Measurements from ENCODE around the gene PERM1.

PERM1 gene

GRCh38 chr1:954927-955326 lies 27.0 kb downstream of the PERM1 start:
- TF ChIP-seq GATA2 (IDR thresholded peaks at IDR 0.05; ENCODE audit: low read depth, low read length) (no peak), GATA3 (IDR thresholded peaks at IDR 0.05; ENCODE audit: low read depth, low read length) (no peak)

GRCh38 chr1:953524-954320 lies 28.2 kb downstream of the PERM1 start:
- TF ChIP-seq GATA2 (IDR thresholded peaks at IDR 0.05; ENCODE audit: low read depth, low read length) (no peak), GATA3 (IDR thresholded peaks at IDR 0.05; ENCODE audit: low read depth, low read length) (no peak)

GRCh38 chr1:952603-953002 lies 29.3 kb downstream of the PERM1 start:
- TF ChIP-seq GATA3 (IDR thresholded peaks at IDR 0.05; ENCODE audit: low read depth, low read length) (no peak), GATA2 (IDR thresholded peaks at IDR 0.05; ENCODE audit: low read depth, low read length) (no peak)

- TF ChIP-seq GATA3 (IDR thresholded peaks at IDR 0.05; ENCODE audit: low read depth, low read length) = no peak
- TF ChIP-seq GATA2 (IDR thresholded peaks at IDR 0.05; ENCODE audit: low read depth, low read length) = no peak
Observed at GRCh38 chr1:952201-952600, 29.7 kb downstream of the PERM1 start.

GRCh38 chr1:951364-951763 lies 30.5 kb downstream of the PERM1 start:
- no peak for TF ChIP-seq GATA3 (IDR thresholded peaks at IDR 0.05; ENCODE audit: low read depth, low read length)
- no peak for TF ChIP-seq GATA2 (IDR thresholded peaks at IDR 0.05; ENCODE audit: low read depth, low read length)

GRCh38 chr1:950881-951280 lies 31.0 kb downstream of the PERM1 start:
- TF ChIP-seq GATA2 (IDR thresholded peaks at IDR 0.05; ENCODE audit: low read depth, low read length) (no peak), GATA3 (IDR thresholded peaks at IDR 0.05; ENCODE audit: low read depth, low read length) (no peak)

- TF ChIP-seq GATA2 (IDR thresholded peaks at IDR 0.05; ENCODE audit: low read depth, low read length) (no peak), GATA3 (IDR thresholded peaks at IDR 0.05; ENCODE audit: low read depth, low read length) (no peak)
Observed at GRCh38 chr1:950268-950667, 31.6 kb downstream of the PERM1 start.

GRCh38 chr1:947958-948357 lies 33.9 kb downstream of the PERM1 start:
- no peak for TF ChIP-seq GATA3 (IDR thresholded peaks at IDR 0.05; ENCODE audit: low read depth, low read length)
- no peak for TF ChIP-seq GATA2 (IDR thresholded peaks at IDR 0.05; ENCODE audit: low read depth, low read length)

- TF ChIP-seq GATA2 (IDR thresholded peaks at IDR 0.05; ENCODE audit: low read depth, low read length) (no peak), GATA3 (IDR thresholded peaks at IDR 0.05; ENCODE audit: low read depth, low read length) (no peak)
Observed at GRCh38 chr1:945688-946556, 36.0 kb downstream of the PERM1 start.

- peak; percentile 72 for TF ChIP-seq GATA2 (IDR thresholded peaks at IDR 0.05; ENCODE audit: low read depth, low read length)
- no peak for TF ChIP-seq GATA3 (IDR thresholded peaks at IDR 0.05; ENCODE audit: low read depth, low read length)
Observed at GRCh38 chr1:944341-945325, 37.3 kb downstream of the PERM1 start.

GRCh38 chr1:943545-944340 lies 38.1 kb downstream of the PERM1 start:
- TF ChIP-seq GATA3 (IDR thresholded peaks at IDR 0.05; ENCODE audit: low read depth, low read length) = no peak

- TF ChIP-seq GATA3 (IDR thresholded peaks at IDR 0.05; ENCODE audit: low read depth, low read length) (no peak), GATA2 (IDR thresholded peaks at IDR 0.05; ENCODE audit: low read depth, low read length) (no peak)
Observed at GRCh38 chr1:942864-943533, 38.9 kb downstream of the PERM1 start.

Measured in SH-SY5Y (cell line).